NCI-H128 (cell line): ENCODE measurements around the gene HACE1.
"Not testable (repeated sequence)": the region's sequence is repeated elsewhere in the genome, so short reads cannot be mapped to it uniquely, and the experiment has no call there.

Experiments used
- DNase-seq: peaks from one replicate; lab custom pipeline; 2025; ENCODE audit not compliant: unreplicated experiment; lab: John Stamatoyannopoulos, UW

HACE1 gene

DNA sequence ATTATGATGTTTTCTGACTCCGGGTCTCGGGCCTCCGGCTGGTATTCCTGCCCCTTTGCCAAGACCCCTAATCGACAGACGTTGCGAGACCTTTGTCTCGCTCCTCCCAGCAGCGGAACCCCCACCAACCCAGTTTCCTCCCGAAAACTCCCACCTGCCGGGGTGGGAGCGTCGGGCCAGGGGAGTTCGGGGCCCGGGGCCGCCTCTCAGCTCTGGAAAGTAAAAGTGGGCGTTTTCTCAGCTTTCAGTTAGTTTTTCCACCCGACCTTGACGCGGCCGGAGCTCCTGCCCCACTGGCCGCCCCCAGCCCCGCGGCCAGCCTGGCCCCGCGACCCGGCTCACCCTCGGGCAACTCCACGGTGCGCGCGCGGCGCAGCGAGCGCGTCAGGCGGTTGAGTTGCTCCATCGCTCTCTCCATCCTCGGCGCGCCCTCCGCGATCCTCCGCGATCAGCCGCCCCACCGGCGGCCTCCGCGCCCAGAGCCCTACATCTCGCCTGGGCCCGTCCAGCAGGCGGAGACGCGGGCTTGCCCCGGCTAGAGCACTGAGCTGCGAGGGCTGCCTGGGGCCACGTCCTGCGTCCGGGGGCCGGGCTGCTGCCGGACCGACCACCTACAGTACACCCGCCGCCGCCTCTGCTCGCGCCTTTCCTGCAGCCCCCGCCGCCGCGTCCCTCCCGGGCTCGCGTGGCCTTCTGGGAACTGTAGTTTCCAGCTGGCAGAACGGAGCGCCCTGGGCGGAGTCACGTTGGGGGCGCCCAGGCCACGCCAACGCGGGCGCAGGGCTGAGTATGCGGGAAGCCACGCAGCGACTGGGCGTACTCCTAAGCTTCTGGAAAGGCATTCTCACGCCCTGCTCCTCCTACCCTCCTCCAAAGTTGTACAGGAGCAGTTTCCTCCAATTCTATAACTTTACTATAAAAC is at the start of gene HACE1:
HACE1 (minus strand) TSS at position 695 of the 922 bp plus-strand sequence; CDS start at position 418, 277 bp downstream.
- peak; percentile 82 for DNase-seq

- no peak for DNase-seq
Observed at GRCh38 chr6:104908888-104909525, 49.3 kb upstream of the HACE1 start.

DNA sequence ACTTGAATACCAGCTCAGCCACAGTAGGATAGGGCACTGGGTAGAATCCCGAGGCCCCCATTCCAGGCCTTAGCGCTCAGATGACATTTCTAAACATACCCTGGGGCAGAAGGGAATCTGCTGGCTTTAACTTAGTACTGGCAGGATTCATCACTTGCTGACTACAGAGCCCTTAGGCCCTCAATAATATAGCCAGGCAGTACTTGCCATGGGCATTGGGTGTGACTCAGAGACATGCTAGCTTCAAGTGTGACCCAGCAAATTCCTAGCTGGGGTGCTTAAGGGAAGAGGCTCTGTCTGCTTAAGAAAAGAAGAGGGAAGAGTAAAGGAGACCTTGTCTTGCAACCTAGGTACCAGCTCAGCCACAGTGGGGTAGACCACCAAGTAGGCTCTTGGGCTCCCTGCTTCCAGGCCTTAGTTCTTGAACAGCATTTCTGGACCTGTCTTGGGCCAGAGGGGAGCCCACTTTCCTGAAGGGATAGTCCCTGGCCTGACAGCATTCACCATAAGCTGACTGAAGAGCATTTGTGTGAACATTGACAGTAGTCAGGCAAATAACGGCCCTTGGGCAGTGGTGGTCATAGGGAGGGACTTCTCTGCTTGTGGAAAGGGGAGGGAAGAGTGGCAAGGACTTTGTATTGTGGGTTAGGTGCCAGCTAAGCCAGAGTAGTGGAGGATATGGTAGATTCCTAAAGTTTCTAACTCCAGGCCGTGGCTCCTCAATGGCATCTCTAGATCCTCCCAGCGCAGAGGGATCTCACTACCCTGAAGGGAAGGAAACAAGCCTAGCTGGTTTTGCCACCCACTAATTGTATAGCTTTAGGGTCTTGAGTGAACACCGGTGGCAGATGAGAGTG is 48.5 kb upstream of the HACE1 start:
- no peak for DNase-seq

DNA sequence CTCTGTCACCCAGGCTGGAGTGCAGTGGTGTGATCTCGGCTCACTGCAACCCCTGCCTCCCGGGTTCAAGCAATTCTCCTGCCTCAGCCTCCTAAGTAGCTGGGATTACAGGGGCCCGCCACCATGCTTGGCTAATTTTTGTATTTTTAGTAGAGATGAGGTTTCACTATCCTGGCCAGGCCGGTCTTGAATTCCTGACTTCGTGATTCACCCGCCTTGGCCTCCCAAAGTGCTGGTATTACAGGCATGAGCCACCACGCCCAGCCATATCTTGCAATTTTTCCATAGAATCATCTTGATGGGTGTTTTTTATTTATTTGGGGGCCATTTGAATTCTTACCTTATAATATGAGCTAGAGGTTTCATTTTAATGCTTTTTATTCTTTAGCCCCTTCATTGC is 39.2 kb upstream of the HACE1 start:
- DNase-seq, result not testable (repeated sequence)

DNA sequence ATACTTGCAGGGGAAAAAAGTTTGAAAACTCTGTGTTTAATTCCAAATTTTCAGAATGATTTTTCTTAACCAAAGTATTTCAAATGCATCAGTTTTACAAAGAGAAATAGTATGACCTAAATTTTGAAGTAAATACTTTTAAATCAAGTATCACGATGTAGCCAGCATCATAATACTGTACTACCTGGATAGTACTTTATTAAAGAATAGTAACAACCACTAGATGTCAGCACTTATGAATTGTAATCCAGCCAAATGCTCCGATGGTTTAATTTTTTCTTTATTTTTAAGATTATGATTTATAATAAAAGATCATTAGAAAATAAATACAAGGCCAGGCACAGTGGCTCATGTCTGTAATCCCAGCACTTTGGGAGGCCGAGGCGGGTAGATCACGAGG is 37.2 kb upstream of the HACE1 start:
- no peak for DNase-seq

DNA sequence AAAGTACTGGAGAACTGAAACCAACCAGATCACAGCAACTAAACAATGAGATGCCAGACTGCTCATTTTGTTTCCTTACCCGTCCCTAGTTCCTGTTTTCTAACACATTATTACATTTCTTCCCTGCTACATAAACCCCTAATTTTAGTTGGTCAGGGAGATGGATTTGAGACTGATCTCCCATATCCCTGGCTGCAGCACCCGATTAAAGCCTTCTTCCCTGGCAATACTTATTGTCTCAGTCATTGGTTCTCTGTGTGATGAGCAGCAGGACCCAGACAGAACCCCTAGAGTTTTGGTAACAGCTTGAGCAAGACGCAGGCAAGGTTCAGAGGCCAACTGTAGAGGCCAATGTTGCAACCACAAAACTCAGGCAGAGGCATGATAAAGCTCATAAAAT is 28.3 kb upstream of the HACE1 start:
- no peak for DNase-seq

- no peak for DNase-seq
Observed at GRCh38 chr6:104887350-104887749, 27.6 kb upstream of the HACE1 start.

GRCh38 chr6:104885518-104886043 is 25.9 kb upstream of the HACE1 start:
- DNase-seq, result no peak

GRCh38 chr6:104884867-104885517 is 25.3 kb upstream of the HACE1 start:
- DNase-seq, result no peak

GRCh38 chr6:104881964-104882668 is 22.4 kb upstream of the HACE1 start:
- no peak for DNase-seq

DNA sequence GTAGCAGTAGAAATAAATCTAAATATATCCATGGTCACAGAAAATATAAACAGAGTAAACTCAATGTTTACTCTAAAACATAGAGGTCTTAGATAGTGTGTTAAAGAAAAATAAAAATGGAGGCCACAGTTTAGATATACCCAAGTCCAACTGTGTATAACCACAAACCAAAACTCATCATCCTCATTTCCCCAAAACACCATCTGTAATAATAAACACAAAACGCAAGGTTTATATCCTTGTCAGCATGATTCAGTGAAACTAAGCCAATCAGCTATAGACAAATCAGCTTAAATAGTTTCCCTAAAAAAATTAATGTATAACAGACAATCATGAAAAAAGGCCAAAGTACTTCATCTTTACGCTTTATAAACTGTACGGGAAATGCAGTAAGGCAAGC is 2.7 kb upstream of the HACE1 start:
- DNase-seq, result no peak

DNA sequence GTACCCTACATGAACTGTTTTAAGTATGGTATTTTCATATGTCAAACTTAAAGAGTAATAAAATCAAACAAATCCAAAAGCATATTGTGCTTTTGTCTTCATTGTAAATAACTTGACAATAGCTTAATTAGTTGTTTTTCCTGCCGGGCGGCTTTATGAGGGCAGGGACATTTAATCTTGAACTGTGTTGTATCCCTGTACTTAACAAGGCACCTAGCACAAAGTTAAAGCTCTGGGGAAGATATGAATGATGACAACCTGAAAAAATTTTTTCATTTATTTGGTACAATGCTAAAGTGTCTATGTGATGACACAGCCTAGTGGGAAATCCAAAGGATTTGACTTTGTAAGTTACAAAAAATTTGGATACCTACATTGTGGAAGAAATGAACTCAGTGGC is 502 bp upstream of the HACE1 start:
- no peak for DNase-seq

GRCh38 chr6:104858642-104859041 is 1.1 kb downstream of the HACE1 start:
- DNase-seq, result no peak

- no peak for DNase-seq
Observed at GRCh38 chr6:104855507-104855906, 4.2 kb downstream of the HACE1 start.

GRCh38 chr6:104847721-104848120 is 12.0 kb downstream of the HACE1 start:
- not testable (repeated sequence) for DNase-seq

- no peak for DNase-seq
Observed at GRCh38 chr6:104843229-104843628, 16.5 kb downstream of the HACE1 start.

DNA sequence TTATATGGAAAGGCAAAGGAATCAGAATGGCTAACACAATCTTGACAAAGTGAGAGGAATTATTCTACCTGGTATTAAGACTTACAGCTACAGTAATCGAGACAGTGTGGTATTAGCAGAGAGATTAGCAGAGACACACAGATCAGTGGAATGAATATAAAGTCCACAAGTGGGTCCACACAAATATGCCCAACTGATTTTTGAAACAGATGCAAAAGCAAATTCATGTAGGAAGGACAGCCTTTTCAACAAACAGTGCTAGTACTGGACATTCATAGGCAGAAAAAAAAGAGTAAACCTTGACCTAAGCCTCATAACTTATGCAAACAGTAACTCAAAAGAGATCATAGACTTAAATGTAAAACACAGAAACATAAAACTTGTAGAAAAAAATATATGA is 22.6 kb downstream of the HACE1 start:
- DNase-seq, result no peak

DNA sequence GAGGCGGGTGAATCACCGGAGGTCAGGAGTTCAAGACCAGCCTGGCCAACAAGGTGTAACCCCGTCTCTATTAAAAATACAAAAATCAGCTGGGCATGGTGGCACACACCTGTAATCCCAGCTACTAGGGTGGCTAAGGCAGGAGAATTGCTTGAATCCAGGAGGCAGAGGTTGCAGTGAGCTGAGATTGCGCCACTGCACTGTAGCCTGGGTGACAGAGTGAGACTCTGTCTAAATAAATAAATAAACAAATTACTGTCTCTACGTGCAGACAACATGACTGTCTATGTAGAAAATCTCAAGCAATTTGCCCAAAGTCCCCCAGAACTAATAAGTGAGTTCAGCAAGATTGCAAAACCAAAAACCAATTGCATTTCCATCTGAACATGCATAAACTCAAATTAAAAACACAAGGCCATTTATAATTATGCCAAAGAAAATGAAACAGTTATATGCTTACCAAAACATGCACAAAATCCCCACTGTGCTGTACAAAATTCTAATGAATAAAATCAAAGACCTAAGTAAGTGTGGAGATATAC is 23.2 kb downstream of the HACE1 start:
- DNase-seq, result not testable (repeated sequence)

GRCh38 chr6:104835782-104836181 is 23.9 kb downstream of the HACE1 start:
- no peak for DNase-seq
